IMR-90 (cell line): ENCODE results near the gene NOD2. TPM values are rescaled to one million over a fixed set of nuclear protein-coding genes. Genes with fewer than 3 reads are reported as not detected.

Source experiments
- ATAC-seq: fragments of 200-7000 bp; cut with Tn5 transposase; 2 replicates; pipeline ENCODE4 v1.9.1; 2020; ENCODE audit warnings: low read depth, mild to moderate bottlenecking, moderate library complexity
- BruUV-seq: library from RNA; stranded (reverse); fragments of 400-500 nt; replicated peaks from 2 replicates; lab custom pipeline; 2021; lab: Mats Ljungman, UMichigan
- CTCF ChIA-PET: fragments of 300-600 bp; formaldehyde crosslinking; extraction: SDS; loops from one replicate; lab custom pipeline; 2021; ENCODE audit warnings: antibody characterized with exemption; lab: Yijun Ruan, JAX
- POLR2A ChIA-PET: fragments of 300-600 bp; sonication (Branson Sonifier 250); formaldehyde crosslinking; loops from one replicate; lab custom pipeline; 2022; ENCODE audit warnings: antibody characterized with exemption; ENCODE audit not compliant: unreplicated experiment; lab: Charles Lee
- DNase-seq: peaks from one replicate; pipeline ENCODE4 v3.0.0; 2013
- H2AFZ ChIP-seq: replicated peaks from 2 replicates; pipeline ENCODE3; 2013; ENCODE audit warnings: low read length, mild to moderate bottlenecking; ENCODE audit not compliant: poor library complexity
- H2AK5ac ChIP-seq: 2 replicates; pipeline ENCODE4 v1.6.1; 2013; ENCODE audit warnings: low read depth, low read length, inconsistent platforms
- H2AK9ac ChIP-seq: replicated peaks from 2 replicates; pipeline ENCODE3; 2013; ENCODE audit warnings: mild to moderate bottlenecking, low read depth, low read length, moderate library complexity; ENCODE audit not compliant: poor library complexity
- H2BK120ac ChIP-seq: 2 replicates; pipeline ENCODE4 v1.6.1; 2013; ENCODE audit warnings: low read depth, low read length, inconsistent platforms
- H2BK15ac ChIP-seq: 3 replicates; pipeline ENCODE4 v1.6.1; 2013; ENCODE audit warnings: low read depth, low read length, inconsistent platforms
- H2BK20ac ChIP-seq: 2 replicates; pipeline ENCODE4 v1.6.1; 2013; ENCODE audit warnings: low read depth, mild to moderate bottlenecking, inconsistent platforms, low read length, moderate library complexity
- H2BK5ac ChIP-seq: 2 replicates; pipeline ENCODE4 v1.6.1; 2013; ENCODE audit warnings: mild to moderate bottlenecking, low read depth, low read length, inconsistent platforms; ENCODE audit not compliant: poor library complexity, severe bottlenecking
- H3K14ac ChIP-seq: replicated peaks from 2 replicates; pipeline ENCODE4 v1.6.1; 2013; ENCODE audit warnings: low read depth, low read length, inconsistent platforms
- H3K18ac ChIP-seq: 2 replicates; pipeline ENCODE4 v1.6.1; 2013; ENCODE audit warnings: low read depth, low read length, control low read depth
- H3K23ac ChIP-seq: 2 replicates; pipeline ENCODE4 v1.6.1; 2013; ENCODE audit warnings: low read depth, low read length, inconsistent platforms
- H3K27ac ChIP-seq: 2 replicates; pipeline ENCODE4 v1.5.1; 2013; ENCODE audit warnings: mild to moderate bottlenecking, control low read depth, low read length; ENCODE audit not compliant: insufficient read depth
- H3K27me3 ChIP-seq: 2 replicates; pipeline ENCODE4 v1.6.1; 2013; ENCODE audit warnings: low read length; ENCODE audit not compliant: control insufficient read depth, insufficient read depth
- H3K36me3 ChIP-seq: 2 replicates; pipeline ENCODE4 v1.6.1; 2013; ENCODE audit warnings: low read length, mixed read lengths; ENCODE audit not compliant: control insufficient read depth, insufficient read depth
- H3K4ac ChIP-seq: 2 replicates; pipeline ENCODE4 v1.6.1; 2013; ENCODE audit warnings: low read depth, low read length, inconsistent platforms
- H3K4me1 ChIP-seq: 2 replicates; pipeline ENCODE4 v1.6.1; 2013; ENCODE audit warnings: low read length, mixed read lengths; ENCODE audit not compliant: control insufficient read depth, insufficient read depth
- H3K4me2 ChIP-seq: 2 replicates; pipeline ENCODE4 v1.6.1; 2013; ENCODE audit warnings: low read depth, mild to moderate bottlenecking, control low read depth, low read length, moderate library complexity
- H3K4me3 ChIP-seq: 2 replicates; pipeline ENCODE4 v1.5.1; 2013; ENCODE audit warnings: low read depth, mild to moderate bottlenecking, control low read depth, low read length, moderate library complexity; ENCODE audit not compliant: insufficient read depth
- H3K56ac ChIP-seq: 2 replicates; pipeline ENCODE4 v1.6.1; 2013; ENCODE audit warnings: low read length, inconsistent platforms; ENCODE audit not compliant: insufficient read depth; ENCODE audit errors: extremely low read depth
- H3K79me1 ChIP-seq, 2 experiments: 2 replicates each; pipeline ENCODE4 v1.6.1; 2013; ENCODE audit warnings: low read length in 2 of 2, inconsistent platforms in 1 of 2, low read depth in 1 of 2
- H3K9ac ChIP-seq: 2 replicates; pipeline ENCODE4 v1.6.1; 2013; ENCODE audit warnings: low read depth, low read length, control low read depth
- H3K9me1 ChIP-seq: 2 replicates; pipeline ENCODE4 v1.6.1; 2013; ENCODE audit warnings: low read length, inconsistent platforms; ENCODE audit not compliant: insufficient read depth
- H3K9me3 ChIP-seq: 2 replicates; pipeline ENCODE4 v1.6.1; 2013; ENCODE audit warnings: low read length; ENCODE audit not compliant: control insufficient read depth, insufficient read depth
- H4K20me1 ChIP-seq: 2 replicates; pipeline ENCODE4 v1.6.1; 2013; ENCODE audit warnings: low read length, inconsistent platforms; ENCODE audit not compliant: insufficient read depth
- H4K5ac ChIP-seq: 2 replicates; pipeline ENCODE4 v1.6.1; 2013; ENCODE audit warnings: mild to moderate bottlenecking, low read depth, low read length, control low read depth
- H4K8ac ChIP-seq, 2 experiments: 2 replicates each; pipeline ENCODE4 v1.6.1; 2013; ENCODE audit warnings: low read depth in 2 of 2, low read length in 2 of 2, control low read depth in 1 of 2, inconsistent platforms in 1 of 2
- H4K91ac ChIP-seq: 2 replicates; pipeline ENCODE4 v1.6.1; 2013; ENCODE audit warnings: low read depth, low read length, inconsistent platforms; ENCODE audit not compliant: insufficient read depth
- BHLHE40 ChIP-seq: fragments of 150-350 bp; IDR thresholded peaks from 2 replicates; pipeline ENCODE4 v1.6.1; 2016; ENCODE audit warnings: mild to moderate bottlenecking, low read depth, low read length
- MAFK ChIP-seq: IDR thresholded peaks from 2 replicates; pipeline ENCODE4 v1.6.1; 2012; ENCODE audit warnings: low read depth, low read length, improper control_type of control experiment
- RFX5 ChIP-seq: IDR thresholded peaks from 2 replicates; pipeline ENCODE4 v1.8.0; 2012; ENCODE audit warnings: low read depth, mild to moderate bottlenecking, low read length, moderate library complexity
- WGBS, 2 experiments: methylation state at CpG; one replicate each; pipeline versions ENCODE4 v1.1.5 to v1.1.7; 2013; ENCODE audit warnings: missing lambda C conversion rate in 2 of 2; ENCODE audit not compliant: insufficient read length in 1 of 2; ENCODE audit errors: extremely low coverage in 2 of 2; 5-methylcytosine and 5-hydroxymethylcytosine counted together
- dilution Hi-C: fragments of 300-500 bp; cut with HindIII; formaldehyde crosslinking; loops from one replicate; pipeline ENCODE4 v1.14.3; 2018; ENCODE audit warnings: low sequenced_read_pairs; ENCODE audit not compliant: unreplicated experiment
- in situ Hi-C: fragments of 300-500 bp; cut with MboI; formaldehyde crosslinking; loops from 3 replicates; pipeline ENCODE4 v1.14.3; 2019; ENCODE audit warnings: low sequenced_read_pairs, inconsistent platforms, mixed read lengths
- intact Hi-C: fragments of 100-400 bp; cut with micrococcal nuclease; formaldehyde crosslinking; loops from 2 replicates; pipeline ENCODE4 v1.10.0; 2022
- polyA plus RNA-seq, 3 experiments: library from polyadenylated mRNA; depleted of rRNA; stranded (reverse); fragments of >200 nt; gene quantifications; 2 replicates each; pipeline ENCODE4 v1.2.3, GENCODE V29; 2012; ENCODE audit warnings: low replicate concordance in 1 of 3
- total RNA-seq: library from RNA; depleted of rRNA; stranded (reverse); fragments of >200 nt; gene quantifications from 2 replicates; pipeline ENCODE4 v1.2.3, GENCODE V29; 2012

NOD2 gene
- total and polyA plus RNA-seq, 2 of the 4 experiments (the other 2 are of a cell fraction): not detected

- in situ Hi-C loops: no loop called here
- no TSS peak for BruUV-seq
- ATAC-seq (no peak), DNase-seq (no peak)
- H3K27ac ChIP-seq: no peak overlapping the region
- H3K4me3 ChIP-seq: no peak overlapping the region
- POLR2A ChIA-PET: no interaction called here
- no peak overlapping the region for H3K23ac ChIP-seq
- TF ChIP-seq RFX5: no peak
- TF ChIP-seq BHLHE40: no peak
- TF ChIP-seq MAFK: no peak
- H3K4me1 ChIP-seq: no peaks in the 10 kb centered on the region
- H4K20me1 ChIP-seq: no peaks in the 10 kb centered on the region
- H2AFZ ChIP-seq: no peak overlapping the region
- H2BK15ac ChIP-seq: no peak overlapping the region
- H3K18ac ChIP-seq: no peak overlapping the region
- H2AK9ac ChIP-seq: no peak overlapping the region
- no peaks in the 10 kb centered on the region for H3K36me3 ChIP-seq
- no peak overlapping the region for H3K56ac ChIP-seq
- no peaks in the 10 kb centered on the region for H3K79me1 ChIP-seq
- CTCF ChIA-PET: no interaction called here
- H3K9me3 ChIP-seq: no peaks in the 10 kb centered on the region
- no peak overlapping the region for H3K4ac ChIP-seq
- intact Hi-C loops: no loop called here
- no peak overlapping the region for H3K9ac ChIP-seq
- no peak overlapping the region for H3K4me2 ChIP-seq
- no CpG with 5 or more reads among the region's 2 CpGs for WGBS, 2 experiments
- no peak overlapping the region for H2AK5ac ChIP-seq
- 0 out of 2 replicates have a peak, but pooled peaks cover 4% of the 10 kb centered on the region for H3K9me1 ChIP-seq
- no peak overlapping the region for H2BK20ac ChIP-seq
- peaks cover 25% of the 10 kb centered on the region for H3K27me3 ChIP-seq
- no peak overlapping the region for H4K8ac ChIP-seq
- H2BK5ac ChIP-seq: no peak overlapping the region
- dilution Hi-C loops: no loop called here
- no peak overlapping the region for H2BK120ac ChIP-seq
- no peak overlapping the region for H4K5ac ChIP-seq
- H4K91ac ChIP-seq: no peak overlapping the region
- no peak overlapping the region for H3K14ac ChIP-seq
These were observed 3.2 kb upstream of the NOD2 start for GRCh38 chr16:50690177-50690576.
